A549 treated with AZD9567 at 1 μM for 4 hours (cell line): ENCODE measurements around the gene ARMC2. TPM values are rescaled to one million over a fixed set of nuclear protein-coding genes. Genes with fewer than 3 reads are reported as not detected.

Source experiments
- total RNA-seq: library from RNA; stranded (reverse); fragments of 200-300 nt; extraction: Qiagen RNA extraction; gene quantifications from 5 replicates; pipeline ENCODE4 v1.2.3, GENCODE V29; 2022; ENCODE audit not compliant: insufficient read depth

Gene ARMC2
- 1.8 to 2.7 TPM (median 2.2 TPM) in 5 replicates for total RNA-seq

GRCh38 chr6:108848116-108848868 is at the start of gene ARMC2:
TSS of gene ARMC2 (plus strand) at chr6:108848422. CDS start at chr6:108854268, 5,846 bp downstream.

Other genes starting within 250 kb of the ARMC2 start
- 10.8 to 19.8 TPM (median 12.5 TPM) in 5 replicates for gene SESN1, start 246.4 kb downstream of the ARMC2 start, total RNA-seq
- gene CEP57L1, start 247.1 kb downstream of the ARMC2 start, total RNA-seq = 7.0 to 11.3 TPM (median 9.3 TPM) in 5 replicates